ENCODE results near the gene SPDYE1. TPM values are rescaled to one million over a fixed set of nuclear protein-coding genes. Genes with fewer than 3 reads are reported as not detected.

The SPDYE1 gene
- total RNA-seq, 2 experiments from 2014 or later, result not detected

Small RNA genes lying within 50 kb of the gene (microRNA-seq; reads per million reads assigned to microRNA genes)
- gene MIR6837 (ENCODE audit: borderline microRNAs expressed, borderline replicate concordance), result not detected

Other genes starting within 250 kb of the SPDYE1 start
- gene BLVRA, start 239.2 kb upstream of the SPDYE1 start, total RNA-seq, result 10 to 100 TPM; 26.6 to 28.9 TPM
- gene MRPS24, start 128.4 kb upstream of the SPDYE1 start, total RNA-seq, result 100 to 1,000 TPM; 153 TPM
- 10 to 100 TPM; 21.5 to 23.9 TPM for gene URGCP, start 91.3 kb upstream of the SPDYE1 start, total RNA-seq
- gene UBE2D4, start 71.5 kb upstream of the SPDYE1 start, total RNA-seq, result 10 to 100 TPM; 11.4 to 12.8 TPM
- 10 to 100 TPM; 82.3 TPM for gene DBNL, start 46.8 kb downstream of the SPDYE1 start, total RNA-seq
- under 1 TPM in 1 of 2 experiments, not detected in 1; 0.24 TPM for gene PGAM2, start 67.7 kb downstream of the SPDYE1 start, total RNA-seq
- 10 to 100 TPM; 27.1 to 29.4 TPM for gene POLM, start 84.6 kb downstream of the SPDYE1 start, total RNA-seq
- gene AEBP1, start 106.4 kb downstream of the SPDYE1 start, total RNA-seq, result 10 to 100 TPM; 10.1 to 10.8 TPM
- 100 to 1,000 TPM; 261 to 270 TPM for gene POLD2, start 125.7 kb downstream of the SPDYE1 start, total RNA-seq
- gene MYL7, start 143.4 kb downstream of the SPDYE1 start, total RNA-seq, result not detected
- gene GCK, start 191.5 kb downstream of the SPDYE1 start, total RNA-seq, result 1 to 10 TPM; 2.1 to 3.3 TPM
- 10 to 100 TPM; 53.5 to 57.3 TPM for gene YKT6, start 203.1 kb downstream of the SPDYE1 start, total RNA-seq

Data from activated naive CD4-positive, alpha-beta T cell treated with anti-CD3 and anti-CD28 coated beads for 36 hours (primary cell).